ENCODE data around the gene FOXA1.
"Not testable (repeated sequence)": the region's sequence is repeated elsewhere in the genome, so short reads cannot be mapped to it uniquely, and the experiment has no call there.

The FOXA1 gene

GRCh38 chr14:37588956-37589714 lies 5.9 kb downstream of the FOXA1 start:
- DNase-seq: no peak

- no peak for DNase-seq
Measured at GRCh38 chr14:37588667-37588955, 6.4 kb downstream of the FOXA1 start.

DNA sequence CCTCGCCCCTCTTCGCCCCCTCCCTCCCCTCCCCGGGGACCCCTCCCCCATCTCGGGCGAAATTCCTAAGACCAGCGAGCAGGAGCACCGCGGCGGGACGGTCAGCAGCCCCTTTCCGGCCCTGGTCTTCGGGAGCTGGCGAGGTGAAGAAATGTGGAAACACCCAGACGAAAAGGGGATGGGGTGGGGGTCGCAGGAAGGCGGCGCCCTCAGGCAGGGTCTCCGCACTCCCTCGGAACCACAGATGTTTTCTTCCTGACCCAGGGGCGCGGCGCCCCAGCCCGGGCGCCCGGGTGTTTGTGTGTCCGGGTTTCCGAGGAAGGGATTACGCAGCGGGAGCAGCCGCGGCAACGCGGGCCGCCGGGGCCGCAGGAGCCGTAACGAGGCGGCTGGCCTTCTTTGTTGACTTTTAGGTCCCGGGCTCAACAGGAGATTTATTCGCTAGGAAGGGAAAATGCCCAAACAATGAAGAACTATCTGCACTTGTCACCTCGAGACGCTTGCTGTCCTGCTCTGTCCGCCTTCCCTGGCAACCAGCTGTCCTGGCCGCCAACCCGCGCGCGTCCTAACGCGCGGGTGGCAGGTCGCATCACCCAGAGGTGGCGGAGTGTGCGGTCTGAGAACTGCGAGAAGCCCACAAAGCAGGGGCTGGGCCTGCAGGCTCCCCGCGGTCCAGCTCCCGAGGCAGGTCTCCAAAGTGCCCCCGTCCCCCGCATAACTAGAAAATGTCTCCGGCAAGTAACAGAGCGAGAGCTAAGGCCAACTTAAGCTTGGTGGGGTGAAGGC lies 7.0 kb downstream of the FOXA1 start:
- DNase-seq: no peak

DNA sequence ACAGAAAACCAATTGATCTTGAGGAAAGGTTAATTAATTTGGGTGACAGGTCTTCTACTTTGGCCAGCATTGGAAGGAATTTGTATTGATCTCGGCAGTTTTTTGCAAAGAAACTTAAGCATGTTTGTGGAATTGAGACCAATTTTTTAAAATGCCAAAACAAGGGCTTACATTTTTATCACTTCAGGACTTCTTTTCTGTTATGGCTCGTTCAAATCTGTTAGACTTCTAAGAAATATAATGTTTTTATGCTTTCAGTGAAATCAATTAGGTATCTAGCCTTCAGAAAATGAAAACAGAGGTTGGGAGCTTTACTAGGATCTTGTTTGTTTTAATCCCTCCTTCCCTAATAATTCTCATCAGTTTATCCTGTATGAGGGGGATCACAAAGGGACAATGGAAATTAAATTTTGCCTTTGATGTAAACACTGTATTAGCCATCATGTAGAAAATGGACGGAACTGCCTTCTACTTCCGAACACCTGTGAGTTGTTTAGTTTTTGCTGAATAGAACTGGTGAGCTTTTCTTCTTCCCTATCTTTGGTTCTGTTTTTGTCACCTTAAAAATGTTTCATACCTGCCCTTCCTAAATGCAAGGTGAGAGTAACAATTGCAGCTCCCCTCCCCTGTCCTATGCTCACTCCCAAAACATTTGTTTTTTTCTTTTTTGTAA lies 7.8 kb downstream of the FOXA1 start:
- no peak for DNase-seq

GRCh38 chr14:37586797-37587130 lies 8.3 kb downstream of the FOXA1 start:
- DNase-seq: no peak

- no peak for DNase-seq
Measured at GRCh38 chr14:37585971-37586796, 8.9 kb downstream of the FOXA1 start.

DNA sequence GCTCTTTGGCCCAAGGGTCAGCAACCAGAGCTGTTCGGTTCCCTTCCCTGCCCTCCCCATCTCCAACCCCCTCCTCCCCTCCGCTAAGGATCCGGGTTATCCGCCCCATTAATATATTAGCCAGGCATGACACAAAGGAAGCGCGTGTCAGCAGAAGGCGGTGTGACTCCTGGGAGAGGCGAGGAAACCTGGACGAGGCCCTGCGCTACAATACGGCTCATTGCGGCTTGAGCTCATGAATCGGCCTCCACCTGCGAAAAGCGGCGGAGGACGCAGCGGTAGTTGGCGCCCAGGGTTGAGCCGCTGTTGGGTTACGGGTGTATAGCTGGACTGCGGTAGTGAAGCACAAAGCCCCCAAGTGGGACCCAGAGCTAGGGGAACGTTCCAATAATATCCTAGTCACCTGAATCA lies 9.9 kb downstream of the FOXA1 start:
- DNase-seq: no peak

GRCh38 chr14:37584211-37585100 lies 10.6 kb downstream of the FOXA1 start:
- DNase-seq: no peak

GRCh38 chr14:37583358-37584210 lies 11.5 kb downstream of the FOXA1 start:
- DNase-seq: no peak

DNA sequence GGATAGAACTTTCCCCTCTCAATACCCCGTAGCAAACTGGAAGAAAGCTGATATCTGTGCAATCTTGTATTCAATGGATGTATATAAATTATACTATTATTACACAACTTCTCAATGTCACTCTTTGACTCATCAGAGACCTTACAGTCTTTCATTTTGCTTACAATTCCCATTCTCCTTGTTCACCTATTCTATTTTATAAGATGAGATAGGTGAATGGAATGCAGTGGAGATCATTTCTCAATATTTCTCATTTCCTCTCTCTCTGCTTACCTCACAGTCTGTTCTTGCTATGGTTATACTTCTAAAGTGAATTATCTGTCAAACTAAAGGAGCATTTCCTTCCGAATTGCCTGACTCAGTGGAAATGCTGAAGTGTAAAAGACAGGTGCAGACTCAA lies 14.9 kb downstream of the FOXA1 start:
- no peak for DNase-seq

- DNase-seq: no peak
Measured at GRCh38 chr14:37579274-37579673, 15.8 kb downstream of the FOXA1 start.

DNA sequence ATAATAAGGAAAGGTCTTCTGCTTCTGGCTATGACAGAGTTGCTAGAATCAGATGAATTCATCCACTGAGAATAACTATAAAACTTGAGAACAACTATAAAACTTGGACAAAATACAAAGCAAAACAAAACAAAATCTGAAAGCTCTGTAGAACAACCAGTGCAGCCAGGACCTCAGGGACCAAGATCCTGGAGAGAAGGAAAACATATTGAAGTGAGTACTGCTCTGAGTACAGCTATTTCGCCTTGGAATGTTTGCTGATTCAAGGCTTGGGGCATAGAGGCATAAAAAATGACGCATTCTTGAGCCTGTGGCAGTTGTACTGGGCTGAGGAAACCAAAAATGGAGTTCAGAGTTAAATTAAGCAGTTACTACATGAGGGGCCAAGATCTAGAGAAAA lies 21.7 kb downstream of the FOXA1 start:
- no peak for DNase-seq

DNA sequence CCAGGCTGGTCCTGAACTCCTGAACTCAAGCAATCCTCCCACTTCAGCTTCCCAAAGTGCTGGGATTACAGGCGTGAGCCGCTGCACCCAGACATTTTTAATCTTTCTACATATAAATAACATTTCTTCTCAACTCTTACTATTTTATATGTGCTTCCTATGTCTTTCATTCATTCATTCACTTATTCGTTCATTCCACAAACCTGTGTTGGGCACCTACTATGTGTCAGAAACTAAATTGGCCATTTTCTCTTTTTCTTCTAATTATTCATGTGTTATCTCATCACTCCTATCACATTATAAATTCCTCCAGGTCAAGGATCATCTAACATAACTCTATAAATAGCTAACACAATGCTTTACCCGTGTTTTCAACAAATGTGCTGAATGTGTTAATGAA lies 23.7 kb downstream of the FOXA1 start:
- DNase-seq: no peak

DNA sequence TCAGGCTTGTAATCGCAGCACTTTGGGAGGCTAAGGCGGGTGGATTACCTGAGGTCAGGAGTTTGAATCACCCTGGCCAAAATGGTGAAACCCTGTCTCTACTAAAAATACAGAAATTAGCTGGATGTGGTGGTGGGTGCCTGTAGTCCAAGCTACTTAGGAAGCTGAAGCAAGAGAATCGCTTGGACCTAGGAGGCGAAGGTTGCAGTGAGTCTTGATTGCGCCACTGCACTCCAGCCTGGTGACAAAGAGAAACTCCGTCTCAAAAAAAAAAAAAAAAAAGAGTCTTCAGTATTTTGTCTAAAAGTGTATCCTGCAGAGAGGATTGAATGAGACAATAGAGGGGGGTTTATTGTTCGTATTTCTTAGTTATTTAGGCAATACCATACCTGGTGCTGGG lies 25.3 kb downstream of the FOXA1 start:
- DNase-seq: no peak

- DNase-seq: no peak
Measured at GRCh38 chr14:37566811-37567371, 28.2 kb downstream of the FOXA1 start.

- no peak for DNase-seq
Measured at GRCh38 chr14:37565550-37565949, 29.5 kb downstream of the FOXA1 start.

GRCh38 chr14:37563189-37563588 lies 31.9 kb downstream of the FOXA1 start:
- no peak for DNase-seq

DNA sequence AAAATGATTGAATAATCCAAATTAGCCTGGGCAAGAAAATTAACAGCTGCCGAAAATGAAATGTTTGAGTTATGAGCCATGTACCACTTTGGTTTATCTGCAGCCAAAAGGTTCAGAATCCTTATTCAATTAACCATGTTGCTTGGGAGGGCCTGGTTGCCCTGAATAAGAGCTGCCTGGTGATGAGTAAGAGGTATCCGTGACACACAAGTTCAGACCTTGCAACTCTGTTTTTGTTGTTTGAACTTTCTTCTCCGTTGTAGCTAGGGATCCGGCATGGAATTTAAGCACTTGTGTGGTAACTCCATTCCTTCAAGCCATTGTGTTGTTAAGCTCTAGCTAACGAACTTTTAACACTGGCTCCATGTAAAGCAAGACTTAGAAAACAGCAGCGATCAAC lies 35.7 kb downstream of the FOXA1 start:
- no peak for DNase-seq

DNA sequence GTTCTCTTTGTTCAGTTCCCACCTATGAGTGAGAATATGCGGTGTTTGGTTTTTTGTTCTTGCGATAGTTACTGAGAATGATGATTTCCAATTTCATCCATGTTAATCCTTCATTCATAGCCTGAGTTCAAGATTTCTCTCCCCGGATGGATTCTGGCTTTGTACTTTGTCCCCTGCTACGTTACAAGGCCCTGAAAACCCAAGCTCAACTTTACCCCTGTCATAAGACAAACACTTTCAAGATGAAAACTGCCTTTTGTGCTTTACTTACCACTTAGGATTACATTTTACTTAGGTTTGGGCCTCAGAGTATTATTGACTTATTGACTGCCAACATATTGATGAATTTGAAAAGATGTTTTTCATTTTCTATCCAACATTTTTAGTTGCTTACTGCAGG lies 36.3 kb downstream of the FOXA1 start:
- no peak for DNase-seq

DNA sequence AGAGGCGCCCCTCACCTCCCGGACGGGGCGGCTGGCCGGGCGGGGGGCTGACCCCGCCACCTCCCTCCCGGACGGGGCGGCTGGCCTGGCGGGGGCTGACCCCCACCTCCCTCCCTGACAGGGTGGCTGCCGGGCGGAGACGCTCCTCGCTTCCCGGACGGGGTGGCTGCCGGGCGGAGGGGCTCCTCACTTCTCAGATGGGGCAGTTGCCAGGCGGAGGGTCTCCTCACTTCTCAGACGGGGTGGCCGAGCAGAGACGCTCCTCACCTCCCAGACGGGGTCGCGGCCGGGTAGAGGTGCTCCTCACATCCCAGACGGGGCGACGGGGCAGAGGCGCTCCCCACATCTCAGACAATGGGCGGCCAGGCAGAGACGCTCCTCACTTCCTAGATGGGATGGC lies 39.5 kb downstream of the FOXA1 start:
- DNase-seq: not testable (repeated sequence)

Measured in activated CD4-positive, alpha-beta T cell treated with anti-CD3 and anti-CD28 coated beads for 4 hours (primary cell).